Erythroblast (primary cell): Measurements from ENCODE around the gene FSIP1.

Experiments used
- DNase-seq, 2 experiments: peaks; one replicate each; lab custom pipeline; 2025; lab: John Stamatoyannopoulos, UW
- GATA1 ChIP-seq: IDR thresholded peaks from 2 replicates; pipeline ENCODE4 v1.6.1; 2011; ENCODE audit warnings: low read depth, mild to moderate bottlenecking, control low read depth, low read length, moderate library complexity
- POLR2A ChIP-seq: IDR thresholded peaks from 2 replicates; pipeline ENCODE4 v1.6.1; 2011; ENCODE audit warnings: mild to moderate bottlenecking, low read length

Gene FSIP1

DNA sequence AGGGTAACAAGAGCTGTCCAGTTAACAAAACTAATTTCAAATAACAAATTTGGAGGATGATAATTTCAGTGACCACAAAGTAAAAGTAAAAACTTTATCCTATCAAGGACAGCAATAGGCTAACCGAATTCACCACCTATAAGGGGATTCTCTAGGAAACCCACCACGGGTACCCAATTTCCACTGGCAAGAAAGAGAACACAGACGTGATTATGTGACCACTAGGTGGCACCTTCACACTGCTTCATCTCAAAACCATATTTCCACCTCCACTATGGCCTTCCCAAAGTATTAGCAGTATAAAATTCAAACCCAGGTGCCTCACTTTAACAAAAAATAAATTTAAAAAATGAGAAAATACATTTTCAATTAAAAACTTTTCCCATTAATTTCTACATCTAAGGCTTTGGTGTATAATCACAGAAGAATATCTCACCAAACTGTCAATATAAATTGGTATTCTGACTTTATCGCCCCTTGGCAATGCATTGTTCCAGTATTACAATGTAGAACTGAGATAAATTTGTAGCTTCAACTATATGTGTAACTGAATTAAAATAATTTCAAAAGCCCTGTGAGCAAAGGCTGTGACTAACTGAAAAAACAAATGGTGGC, 96.5 kb downstream of the FSIP1 start:
- peak; percentile 68 to 84 for DNase-seq
- TF ChIP-seq POLR2A (no peak), GATA1 (no peak)

DNA sequence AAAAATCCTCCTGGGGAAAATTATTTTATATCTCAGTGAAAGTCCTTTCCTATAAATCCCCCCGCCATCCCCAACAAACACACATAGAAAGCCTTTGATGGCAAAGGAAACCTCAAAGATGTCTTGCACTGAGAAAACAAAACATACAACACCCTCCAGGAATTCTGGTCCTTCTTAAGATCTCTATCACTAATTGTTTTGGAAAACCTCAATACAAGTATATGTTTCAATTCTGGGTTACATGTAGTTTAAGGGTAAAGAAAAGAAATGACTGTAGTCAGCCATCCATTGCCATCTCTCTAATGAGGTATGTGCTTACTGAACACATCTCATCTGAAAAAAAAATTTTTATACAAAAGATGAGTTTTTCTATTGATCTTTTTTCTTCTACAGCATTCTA, 97.3 kb downstream of the FSIP1 start:
- DNase-seq = no peak
- no peak for TF ChIP-seq GATA1
- TF ChIP-seq POLR2A = no peak

DNA sequence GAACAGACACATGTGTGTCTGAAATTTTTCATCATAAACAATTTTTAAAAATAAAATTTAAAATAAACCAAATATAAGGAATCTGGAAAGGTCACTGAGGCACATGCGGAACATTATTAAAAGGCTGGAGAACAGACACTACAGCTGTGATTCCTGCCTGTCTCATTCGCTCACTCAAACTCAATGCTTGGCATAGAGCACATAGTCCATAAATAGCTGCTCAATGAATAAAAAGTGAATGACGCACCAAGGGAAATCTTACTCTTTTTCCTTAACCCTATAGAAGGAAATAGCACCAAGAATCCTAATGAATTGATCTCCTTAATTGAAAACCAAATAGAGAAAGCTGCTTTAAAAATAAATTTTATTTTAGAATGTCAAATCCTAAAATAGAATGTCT, 98.4 kb downstream of the FSIP1 start:
- DNase-seq = no peak
- TF ChIP-seq GATA1 (no peak), POLR2A (no peak)

DNA sequence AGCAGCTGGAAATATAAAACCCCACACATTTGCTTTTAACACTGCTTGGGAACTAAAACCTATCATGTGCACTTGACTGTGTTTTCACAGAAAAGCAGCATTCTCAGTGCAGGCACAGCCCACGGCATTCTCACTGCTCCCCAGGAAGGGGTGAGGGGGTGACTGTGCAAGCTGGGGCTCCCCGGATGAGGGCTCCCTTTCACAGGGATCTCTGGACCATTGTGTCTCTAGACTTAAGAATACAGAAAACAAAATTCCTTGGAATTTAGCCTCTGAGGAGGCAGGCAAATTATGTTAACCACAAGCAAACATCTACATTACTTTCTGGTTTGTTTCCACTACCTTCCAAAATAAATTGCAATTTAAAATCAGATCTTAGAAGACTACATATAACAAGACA, 100.3 kb downstream of the FSIP1 start:
- DNase-seq = no peak
- no peak for TF ChIP-seq GATA1
- TF ChIP-seq POLR2A = no peak

DNA sequence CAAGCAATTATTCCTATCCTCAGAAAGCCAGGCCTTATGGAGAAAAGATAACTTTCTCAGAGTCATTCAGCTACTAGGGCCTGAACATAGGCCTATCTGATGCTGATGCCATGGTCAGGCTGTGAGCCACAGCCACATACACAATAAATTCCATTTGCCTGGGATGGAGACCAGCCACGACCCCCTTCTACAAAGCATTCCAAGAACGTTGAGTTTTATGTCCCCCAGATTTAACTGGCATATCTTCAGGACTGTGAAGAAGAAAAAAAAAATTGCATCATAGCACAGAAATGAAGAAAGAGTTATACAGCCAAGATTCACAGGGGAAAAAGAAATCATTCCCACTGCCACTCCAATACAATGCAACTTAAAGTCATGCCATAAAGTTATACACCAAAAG, 101.8 kb downstream of the FSIP1 start:
- DNase-seq = peak in 1 of 2 experiments; percentile 4
- TF ChIP-seq POLR2A = no peak
- TF ChIP-seq GATA1 = no peak

DNA sequence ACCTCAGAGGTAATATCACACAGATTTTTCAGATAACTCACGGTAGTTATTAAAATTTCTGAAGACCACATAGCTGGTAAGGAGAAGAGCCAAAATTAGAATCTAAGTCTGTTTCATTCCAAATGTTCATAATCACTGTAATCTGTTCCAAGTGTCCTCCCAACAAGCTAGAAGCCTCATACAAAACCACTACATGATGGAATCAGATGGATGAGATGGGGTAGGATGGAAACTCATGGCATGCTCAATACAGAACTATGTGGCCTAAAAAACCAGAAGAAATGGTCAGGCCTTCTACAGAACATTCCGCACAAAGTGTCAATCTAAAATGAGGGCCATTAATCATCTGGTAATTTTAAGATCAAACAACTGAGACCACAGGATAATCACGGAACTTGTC, 110.0 kb downstream of the FSIP1 start:
- no peak for DNase-seq

DNA sequence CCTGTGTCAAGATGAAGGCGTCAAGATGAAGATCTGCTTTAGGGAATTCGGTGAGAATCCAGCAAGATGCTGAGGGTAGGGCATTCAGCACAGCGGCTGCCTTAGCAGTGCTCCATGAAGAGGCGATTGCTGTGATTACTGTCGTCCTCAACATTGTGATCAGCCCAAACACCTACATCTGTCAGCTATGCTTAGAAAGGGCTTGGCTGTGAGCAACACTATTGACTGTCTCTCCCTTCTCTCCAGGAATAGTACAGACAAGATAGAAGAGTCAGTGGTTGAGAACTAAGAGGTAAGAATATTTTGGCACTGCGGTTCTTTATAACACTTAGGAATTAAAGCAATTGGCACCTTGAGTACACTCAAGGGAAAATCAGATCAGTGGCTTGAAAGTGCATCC, 110.5 kb downstream of the FSIP1 start:
- no peak for DNase-seq
- TF ChIP-seq POLR2A (no peak), GATA1 (no peak)

More for the DNA sequence above, 110.0 kb downstream of the FSIP1 start:
- TF ChIP-seq GATA1 (no peak), POLR2A (no peak)

DNA sequence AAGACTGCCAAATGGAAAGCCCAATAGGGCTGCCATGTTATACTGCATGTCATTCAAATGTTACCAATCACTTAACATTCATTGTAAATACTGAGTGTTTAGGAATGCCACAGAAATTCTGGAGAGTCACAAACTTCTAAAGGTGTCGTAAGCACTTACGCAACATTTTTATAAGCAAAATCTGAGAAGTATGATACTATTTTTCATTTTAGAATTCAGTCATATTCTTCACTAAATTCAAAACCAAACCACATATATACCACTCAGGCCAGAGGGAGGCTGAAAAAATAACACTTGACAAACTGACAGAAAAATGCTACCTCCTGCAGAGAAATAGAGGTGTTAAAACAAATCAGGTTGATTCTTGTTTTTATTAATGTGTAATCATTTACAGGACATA, 112.0 kb downstream of the FSIP1 start:
- no peak for DNase-seq
- TF ChIP-seq POLR2A = no peak
- TF ChIP-seq GATA1 = no peak

DNA sequence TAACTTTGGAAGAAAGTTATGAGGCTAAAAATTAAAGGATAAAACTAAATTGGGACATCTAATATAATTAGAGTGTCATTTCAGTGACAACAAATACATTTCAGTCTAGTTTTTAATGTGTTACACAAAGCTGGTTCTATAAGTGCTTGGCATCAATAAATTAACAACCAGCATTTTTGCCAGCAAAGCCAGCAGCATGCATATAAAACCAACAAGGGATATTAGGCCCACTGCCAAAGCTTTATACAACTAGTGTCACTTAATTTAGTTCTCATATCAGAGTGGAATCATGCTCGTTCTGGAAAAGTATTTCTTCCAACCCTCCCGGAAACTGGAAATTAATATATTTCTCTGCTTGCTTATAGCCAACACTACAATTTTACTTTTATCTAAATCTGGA, 113.0 kb downstream of the FSIP1 start:
- no peak for DNase-seq
- no peak for TF ChIP-seq POLR2A
- TF ChIP-seq GATA1 = no peak

DNA sequence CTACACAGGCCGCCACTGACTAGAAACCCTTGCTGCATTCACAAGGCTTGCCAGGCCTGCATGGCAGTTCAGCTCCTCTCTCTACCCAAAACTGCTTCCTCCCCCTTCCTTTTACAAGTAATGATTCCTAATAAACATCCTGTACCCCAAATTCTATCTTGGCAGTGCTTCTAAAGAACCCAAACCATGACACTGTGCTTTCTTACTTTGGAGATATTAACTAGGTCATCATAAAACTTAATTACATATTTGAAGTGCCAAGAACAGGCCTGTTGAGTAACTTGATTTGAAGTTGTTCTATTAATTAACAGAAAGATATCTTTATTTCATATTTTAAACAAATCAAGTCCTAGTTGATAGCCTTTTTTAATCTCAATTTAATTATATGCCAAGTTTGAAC, 113.4 kb downstream of the FSIP1 start:
- no peak for DNase-seq
- TF ChIP-seq POLR2A (no peak), GATA1 (no peak)

DNA sequence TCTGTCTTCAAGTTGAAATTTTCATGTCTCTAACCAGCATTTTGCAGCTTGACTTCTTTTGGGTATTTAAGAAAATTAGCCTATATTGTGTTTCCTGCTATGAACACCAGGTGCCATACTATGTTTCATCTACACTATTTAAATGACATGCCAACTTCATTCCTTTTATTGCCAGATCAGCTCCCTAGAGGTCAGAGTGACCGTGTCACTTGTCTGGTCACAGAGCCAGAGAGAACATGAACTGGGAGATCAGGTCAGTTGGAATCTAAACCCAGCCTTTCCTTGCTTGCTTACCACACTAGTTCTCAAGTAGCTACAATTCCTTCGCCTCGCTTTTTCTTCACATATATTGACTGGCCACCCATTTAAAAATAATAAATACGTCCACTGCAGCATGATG, 114.2 kb downstream of the FSIP1 start:
- TF ChIP-seq GATA1 (no peak), POLR2A (no peak)
- no peak for DNase-seq

DNA sequence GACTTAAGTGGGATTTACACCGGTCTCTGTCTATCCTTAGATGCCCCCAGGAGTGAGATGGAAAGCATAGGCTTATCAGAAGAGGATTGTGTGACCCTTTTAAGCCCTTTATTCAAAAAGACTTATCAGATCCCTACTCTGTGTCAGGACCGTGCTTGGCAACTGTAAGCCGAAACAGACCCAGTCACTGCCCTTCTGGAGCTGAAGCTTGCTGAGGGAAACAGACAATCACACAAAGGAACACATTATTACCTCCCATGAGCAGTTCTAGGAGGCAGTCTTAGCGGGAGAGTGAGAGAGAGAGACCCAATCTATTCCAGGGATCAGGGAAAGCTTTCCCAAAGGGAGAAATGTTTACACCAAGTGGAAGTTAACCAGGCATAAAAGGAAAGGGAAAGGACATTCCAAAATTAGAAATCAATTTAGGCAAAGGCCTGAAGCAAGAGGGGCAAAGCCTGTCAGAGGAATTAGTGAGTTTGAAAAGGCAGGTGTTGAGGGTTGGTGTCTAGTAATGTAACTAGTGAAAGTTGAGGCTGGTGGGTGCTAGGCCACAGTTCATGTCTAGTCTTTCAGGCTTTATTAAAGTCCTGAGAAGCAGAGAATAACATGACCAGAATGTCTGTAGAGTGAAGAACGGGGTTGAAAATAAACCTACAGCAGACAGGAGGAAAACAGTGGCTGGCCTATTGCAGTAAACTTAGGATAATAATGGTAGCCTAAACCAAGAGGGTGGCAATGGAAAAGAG, 115.1 kb downstream of the FSIP1 start:
- no peak for TF ChIP-seq POLR2A
- DNase-seq = no peak

DNA sequence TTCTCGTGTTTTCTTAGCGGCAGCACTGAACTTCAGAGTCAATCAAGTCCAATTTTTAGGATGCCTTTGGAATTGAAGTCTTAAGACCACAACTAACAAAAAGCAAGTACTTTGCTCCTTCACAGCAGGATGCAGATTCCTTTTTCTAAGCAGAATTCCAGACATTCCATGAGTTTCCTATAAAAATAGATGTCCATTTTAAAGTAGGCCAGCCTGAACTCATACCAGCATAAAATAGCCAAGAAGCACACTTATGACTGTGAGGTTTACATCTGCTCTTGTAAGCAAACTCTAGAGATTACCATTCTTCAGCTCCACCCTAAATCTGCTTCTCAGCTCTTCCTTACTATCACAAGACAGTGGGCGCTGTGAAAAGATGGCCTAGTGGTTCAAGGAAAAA, 116.0 kb downstream of the FSIP1 start:
- DNase-seq = no peak

DNA sequence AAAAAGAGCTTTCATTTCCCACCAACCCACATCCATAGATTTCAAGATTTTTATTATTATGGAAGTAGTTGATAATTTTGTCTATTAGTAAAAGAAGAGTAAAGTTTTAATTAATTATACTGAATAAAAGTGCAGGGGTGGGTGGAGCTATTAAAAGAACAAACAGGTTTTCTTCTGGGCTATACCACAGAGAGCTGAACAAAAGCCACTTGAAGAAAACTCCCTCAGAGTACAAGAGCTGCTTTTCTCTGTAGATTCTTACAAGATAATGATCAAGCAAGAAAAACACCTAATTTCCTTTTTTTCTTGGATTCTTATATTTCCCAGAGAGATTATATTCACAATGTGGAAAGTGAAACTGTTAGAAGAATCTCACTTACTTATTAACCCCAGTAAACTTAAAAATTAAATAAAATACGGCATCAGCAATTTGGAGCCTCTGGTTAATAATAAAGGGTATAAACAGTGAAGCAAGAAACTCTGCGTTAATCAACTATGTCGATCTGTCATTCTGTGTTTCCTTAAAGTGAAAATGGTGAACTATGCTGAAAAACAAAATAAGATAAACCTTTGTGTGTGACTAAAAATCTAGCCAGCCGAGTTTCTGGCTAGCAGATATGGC, 116.9 kb downstream of the FSIP1 start:
- no peak for DNase-seq
- TF ChIP-seq GATA1 = no peak

More for the DNA sequence above, 116.0 kb downstream of the FSIP1 start:
- no peak for TF ChIP-seq POLR2A
